Fibroblast of the conjunctiva (primary cell): Measurements from ENCODE around the gene OGDH.
A peak's percentile ranks its signal among the peaks of the same experiment; 100 is the strongest.
"Not testable (repeated sequence)": the region's sequence is repeated elsewhere in the genome, so short reads cannot be mapped to it uniquely, and the experiment has no call there.

ENCODE experiments used
- DNase-seq: peaks from one replicate; pipeline ENCODE4 v3.0.0-alpha.2; 2010; ENCODE audit warnings: low read depth

The OGDH gene

GRCh38 chr7:44606341-44607140 is at the start of gene OGDH:
Gene OGDH (plus strand): TSS chr7:44606627. CDS start chr7:44624344, 17,717 bp downstream.
- DNase-seq, result peak; percentile 98

- DNase-seq, result no peak
Measured at GRCh38 chr7:44557485-44557884, 48.9 kb upstream of the OGDH start.

GRCh38 chr7:44559485-44559884 is 46.9 kb upstream of the OGDH start:
- no peak for DNase-seq

GRCh38 chr7:44561481-44561880 is 44.9 kb upstream of the OGDH start:
- no peak for DNase-seq

- peak; percentile 14 for DNase-seq
Measured at GRCh38 chr7:44561962-44562621, 44.3 kb upstream of the OGDH start.

GRCh38 chr7:44562622-44562962 is 43.8 kb upstream of the OGDH start:
- DNase-seq, result not testable (repeated sequence)

- DNase-seq, result no peak
Measured at GRCh38 chr7:44563171-44563679, 43.2 kb upstream of the OGDH start.

GRCh38 chr7:44564606-44565005 is 41.8 kb upstream of the OGDH start:
- DNase-seq, result no peak

GRCh38 chr7:44565097-44565794 is 41.2 kb upstream of the OGDH start:
- DNase-seq, result peak; percentile 33

GRCh38 chr7:44565795-44566559 is 40.5 kb upstream of the OGDH start:
- no peak for DNase-seq

- DNase-seq, result no peak
Measured at GRCh38 chr7:44566680-44567079, 39.7 kb upstream of the OGDH start.

- DNase-seq, result no peak
Measured at GRCh38 chr7:44567884-44568283, 38.5 kb upstream of the OGDH start.

- no peak for DNase-seq
Measured at GRCh38 chr7:44568771-44569560, 37.5 kb upstream of the OGDH start.

- DNase-seq, result no peak
Measured at GRCh38 chr7:44569959-44570358, 36.5 kb upstream of the OGDH start.

GRCh38 chr7:44572771-44573170 is 33.7 kb upstream of the OGDH start:
- DNase-seq, result no peak

GRCh38 chr7:44573464-44574286 is 32.8 kb upstream of the OGDH start, which contains the start of gene DDX56:
Gene DDX56 (minus strand): TSS chr7:44573908. CDS start chr7:44573895, 13 bp downstream.
- DNase-seq, result peak; percentile 89

- no peak for DNase-seq
Measured at GRCh38 chr7:44574287-44574872, 32.0 kb upstream of the OGDH start.

GRCh38 chr7:44575054-44575453 is 31.4 kb upstream of the OGDH start:
- no peak for DNase-seq

GRCh38 chr7:44576228-44576627 is 30.2 kb upstream of the OGDH start:
- DNase-seq, result no peak
